ENCODE data around the gene AK9.
A peak's percentile ranks its signal among the peaks of the same experiment; 100 is the strongest.

AK9 gene

GRCh38 chr6:109705258-109705657 is 14.3 kb upstream of the AK9 start:
- DNase-seq: peak; percentile 73
- Histone ChIP-seq H2AFZ (ENCODE audit: low read depth, low read length) (no peak overlapping the region), H3K36me3 (ENCODE audit: insufficient read depth, low read length) (no peaks in the 10 kb centered on the region), H3K4me1 (ENCODE audit: insufficient read depth, low read length) (no peaks in the 10 kb centered on the region), H4K20me1 (ENCODE audit: insufficient read depth, low read length) (0 out of 2 replicates have a peak, but pooled peaks cover 3% of the 10 kb centered on the region), H3K79me2 (ENCODE audit: insufficient read depth, low read length) (no peaks in the 10 kb centered on the region), H3K4me3 (ENCODE audit: low read depth in 1 of 2, low read length in 2 of 2) (no peak overlapping the region), H3K27ac (ENCODE audit: low read length) (no peak overlapping the region), H3K4me2 (ENCODE audit: insufficient read depth, low read length) (no peak overlapping the region), H3K27me3 (ENCODE audit: insufficient read depth, low read length, poor library complexity) (no peaks in the 10 kb centered on the region), H3K9me3 (ENCODE audit: insufficient read depth, low read length, severe bottlenecking) (no peaks in the 10 kb centered on the region), H3K9ac (ENCODE audit: low read depth, low read length) (no peak overlapping the region)
- ATAC-seq (ENCODE audit: insufficient read depth, low read depth): peak; percentile 94
- TF ChIP-seq EZH2 (IDR thresholded peaks at IDR 0.05; ENCODE audit: borderline replicate concordance, low read depth, low read length, severe bottlenecking): no peak
- TF ChIP-seq CTCF (IDR thresholded peaks at IDR 0.05; ENCODE audit: borderline replicate concordance, extremely low read depth, low read length, poor library complexity, severe bottlenecking): peak; percentile 79

- ATAC-seq (ENCODE audit: insufficient read depth, low read depth) (no peak), DNase-seq (no peak)
- Histone ChIP-seq H3K27ac (ENCODE audit: low read length) (no peak overlapping the region), H3K27me3 (ENCODE audit: insufficient read depth, low read length, poor library complexity) (no peaks in the 10 kb centered on the region), H4K20me1 (ENCODE audit: insufficient read depth, low read length) (0 out of 2 replicates have a peak, but pooled peaks cover 3% of the 10 kb centered on the region), H3K4me1 (ENCODE audit: insufficient read depth, low read length) (no peaks in the 10 kb centered on the region), H3K36me3 (ENCODE audit: insufficient read depth, low read length) (no peaks in the 10 kb centered on the region), H3K9ac (ENCODE audit: low read depth, low read length) (no peak overlapping the region), H3K79me2 (ENCODE audit: insufficient read depth, low read length) (no peaks in the 10 kb centered on the region), H2AFZ (ENCODE audit: low read depth, low read length) (no peak overlapping the region), H3K4me3 (ENCODE audit: low read depth in 1 of 2, low read length in 2 of 2) (no peak overlapping the region), H3K9me3 (ENCODE audit: insufficient read depth, low read length, severe bottlenecking) (no peaks in the 10 kb centered on the region), H3K4me2 (ENCODE audit: insufficient read depth, low read length) (no peak overlapping the region)
- no peak for TF ChIP-seq CTCF (IDR thresholded peaks at IDR 0.05; ENCODE audit: borderline replicate concordance, extremely low read depth, low read length, poor library complexity, severe bottlenecking)
- no peak for TF ChIP-seq EZH2 (IDR thresholded peaks at IDR 0.05; ENCODE audit: borderline replicate concordance, low read depth, low read length, severe bottlenecking)
Observed at GRCh38 chr6:109702791-109703190, 11.8 kb upstream of the AK9 start.

- no peak for ATAC-seq (ENCODE audit: insufficient read depth, low read depth)
- H3K9ac ChIP-seq (ENCODE audit: low read depth, low read length): no peak overlapping the region
- no peak overlapping the region for H3K4me2 ChIP-seq (ENCODE audit: insufficient read depth, low read length)
- no peak overlapping the region for H3K27ac ChIP-seq (ENCODE audit: low read length)
- no peak overlapping the region for H3K4me3 ChIP-seq (ENCODE audit: low read depth in 1 of 2, low read length in 2 of 2)
- no peaks in the 10 kb centered on the region for H3K36me3 ChIP-seq (ENCODE audit: insufficient read depth, low read length)
- no peaks in the 10 kb centered on the region for H3K79me2 ChIP-seq (ENCODE audit: insufficient read depth, low read length)
- DNase-seq: no peak
- H4K20me1 ChIP-seq (ENCODE audit: insufficient read depth, low read length): 0 out of 2 replicates have a peak, but pooled peaks cover 3% of the 10 kb centered on the region
- no peak overlapping the region for H2AFZ ChIP-seq (ENCODE audit: low read depth, low read length)
- no peaks in the 10 kb centered on the region for H3K4me1 ChIP-seq (ENCODE audit: insufficient read depth, low read length)
- no peaks in the 10 kb centered on the region for H3K9me3 ChIP-seq (ENCODE audit: insufficient read depth, low read length, severe bottlenecking)
- H3K27me3 ChIP-seq (ENCODE audit: insufficient read depth, low read length, poor library complexity): no peaks in the 10 kb centered on the region
- TF ChIP-seq CTCF (IDR thresholded peaks at IDR 0.05; ENCODE audit: borderline replicate concordance, extremely low read depth, low read length, poor library complexity, severe bottlenecking) (no peak), EZH2 (IDR thresholded peaks at IDR 0.05; ENCODE audit: borderline replicate concordance, low read depth, low read length, severe bottlenecking) (no peak)
Observed at GRCh38 chr6:109701774-109702173, 10.8 kb upstream of the AK9 start.

- no peaks in the 10 kb centered on the region for H3K79me2 ChIP-seq (ENCODE audit: insufficient read depth, low read length)
- DNase-seq (no peak), ATAC-seq (ENCODE audit: insufficient read depth, low read depth) (no peak)
- 0 out of 2 replicates have a peak, but pooled peaks cover 3% of the 10 kb centered on the region for H4K20me1 ChIP-seq (ENCODE audit: insufficient read depth, low read length)
- TF ChIP-seq CTCF (IDR thresholded peaks at IDR 0.05; ENCODE audit: borderline replicate concordance, extremely low read depth, low read length, poor library complexity, severe bottlenecking): no peak
- TF ChIP-seq EZH2 (IDR thresholded peaks at IDR 0.05; ENCODE audit: borderline replicate concordance, low read depth, low read length, severe bottlenecking): no peak
- H3K9ac ChIP-seq (ENCODE audit: low read depth, low read length): no peak overlapping the region
- H2AFZ ChIP-seq (ENCODE audit: low read depth, low read length): no peak overlapping the region
- H3K36me3 ChIP-seq (ENCODE audit: insufficient read depth, low read length): no peaks in the 10 kb centered on the region
- no peak overlapping the region for H3K4me3 ChIP-seq (ENCODE audit: low read depth in 1 of 2, low read length in 2 of 2)
- no peaks in the 10 kb centered on the region for H3K4me1 ChIP-seq (ENCODE audit: insufficient read depth, low read length)
- no peak overlapping the region for H3K4me2 ChIP-seq (ENCODE audit: insufficient read depth, low read length)
- no peaks in the 10 kb centered on the region for H3K9me3 ChIP-seq (ENCODE audit: insufficient read depth, low read length, severe bottlenecking)
- H3K27me3 ChIP-seq (ENCODE audit: insufficient read depth, low read length, poor library complexity): no peaks in the 10 kb centered on the region
- H3K27ac ChIP-seq (ENCODE audit: low read length): no peak overlapping the region
Observed at GRCh38 chr6:109701221-109701620, 10.2 kb upstream of the AK9 start.

All from DND-41 (cell line).